ENCODE data around the gene TRIO.
A peak's percentile ranks its signal among the peaks of the same experiment; 100 is the strongest.

The TRIO gene

GRCh38 chr5:14144586-14145434 lies 1.7 kb downstream of the TRIO start (continued):
- TF ChIP-seq KLF17 (tag by site-specific recombination; IDR thresholded peaks at IDR 0.05) (peak; percentile 63), PRDM10 (tag by site-specific recombination; IDR thresholded peaks at IDR 0.05) (peak; percentile 94), ZXDB (tag by site-specific recombination; IDR thresholded peaks at IDR 0.05) (0 out of 2 replicates have a peak, but pooled peaks have one; percentile 26), GLIS1 (tag by site-specific recombination; IDR thresholded peaks at IDR 0.05) (peak; percentile 98), ZBTB11 (tag by site-specific recombination; conservative IDR thresholded peaks at IDR 0.05; ENCODE audit: low read depth) (peak; percentile 40; the same call in 1 of the 2 replicates), KLF8 (tag by site-specific recombination; IDR thresholded peaks at IDR 0.05) (peak; percentile 56; the same call in 1 of the 2 replicates), CTCF (tag by site-specific recombination; IDR thresholded peaks at IDR 0.05) (no peak; the same call in 1 of the 2 replicates), EGR2 (tag by site-specific recombination; IDR thresholded peaks at IDR 0.05; ENCODE audit: low read depth) (peak; percentile 78), GLIS2 (tag by site-specific recombination; IDR thresholded peaks at IDR 0.05) (peak; percentile 87), SP3 (tag by site-specific recombination; IDR thresholded peaks at IDR 0.05) (peak; percentile 67), KLF1 (tag by site-specific recombination; IDR thresholded peaks at IDR 0.05) (no peak), REST (tag by site-specific recombination; IDR thresholded peaks at IDR 0.05) (peak; percentile 36; the same call in 1 of the 2 replicates), PRDM1 (tag by site-specific recombination; IDR thresholded peaks at IDR 0.05) (peak; percentile 94), ZNF148 (tag by site-specific recombination; IDR thresholded peaks at IDR 0.05; ENCODE audit: borderline replicate concordance) (no peak), ZNF513 (tag by site-specific recombination; IDR thresholded peaks at IDR 0.05) (peak; percentile 44; the same call in 1 of the 2 replicates), SP7 (tag by site-specific recombination; IDR thresholded peaks at IDR 0.05) (peak; percentile 72), FEZF1 (tag by site-specific recombination; IDR thresholded peaks at IDR 0.05) (no peak), KLF16 (tag by site-specific recombination; IDR thresholded peaks at IDR 0.05) (0 out of 2 replicates have a peak, but pooled peaks have one; percentile 7), ZNF221 (tag by site-specific recombination; IDR thresholded peaks at IDR 0.05; ENCODE audit: borderline replicate concordance) (no peak), ZNF394 (tag by site-specific recombination; IDR thresholded peaks at IDR 0.05; ENCODE audit: borderline replicate concordance) (0 out of 2 replicates have a peak, but pooled peaks have one; percentile 27)
